Measurements from ENCODE around the gene LDB2.

The LDB2 gene

DNA sequence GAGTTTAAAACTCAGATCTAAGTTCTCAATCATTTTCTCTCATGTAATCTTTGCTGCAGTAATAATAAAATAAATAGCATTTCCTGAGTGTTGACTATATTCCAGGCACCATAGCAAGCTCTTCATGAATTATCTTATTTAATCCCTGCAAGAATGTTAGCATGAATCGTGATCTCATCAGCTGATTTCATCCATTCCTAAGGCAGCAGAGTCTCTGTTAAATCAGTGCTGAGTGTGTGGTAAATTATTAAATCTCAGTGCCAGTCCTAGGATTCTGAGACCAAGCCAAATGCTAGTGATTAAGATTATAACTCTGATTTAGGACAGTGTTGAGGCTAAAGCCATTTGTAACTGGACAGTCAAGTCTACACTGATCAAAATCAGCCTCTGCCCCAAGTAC, 431.9 kb downstream of the LDB2 start:
- Mint-ChIP-seq H3K4me1 (peaks cover 26% of the 10 kb centered on the region), H3K9me3 (peaks cover 22% of the 10 kb centered on the region), H3K27me3 (ENCODE audit: low read depth, poor library complexity) (peaks cover 3% of the 10 kb centered on the region), H3K4me3 (no peak overlapping the region), H3K27ac (no peak overlapping the region), H3K36me3 (ENCODE audit: low read depth) (no peaks in the 10 kb centered on the region)
- no peak for DNase-seq
- TF ChIP-seq, protein P1, sequence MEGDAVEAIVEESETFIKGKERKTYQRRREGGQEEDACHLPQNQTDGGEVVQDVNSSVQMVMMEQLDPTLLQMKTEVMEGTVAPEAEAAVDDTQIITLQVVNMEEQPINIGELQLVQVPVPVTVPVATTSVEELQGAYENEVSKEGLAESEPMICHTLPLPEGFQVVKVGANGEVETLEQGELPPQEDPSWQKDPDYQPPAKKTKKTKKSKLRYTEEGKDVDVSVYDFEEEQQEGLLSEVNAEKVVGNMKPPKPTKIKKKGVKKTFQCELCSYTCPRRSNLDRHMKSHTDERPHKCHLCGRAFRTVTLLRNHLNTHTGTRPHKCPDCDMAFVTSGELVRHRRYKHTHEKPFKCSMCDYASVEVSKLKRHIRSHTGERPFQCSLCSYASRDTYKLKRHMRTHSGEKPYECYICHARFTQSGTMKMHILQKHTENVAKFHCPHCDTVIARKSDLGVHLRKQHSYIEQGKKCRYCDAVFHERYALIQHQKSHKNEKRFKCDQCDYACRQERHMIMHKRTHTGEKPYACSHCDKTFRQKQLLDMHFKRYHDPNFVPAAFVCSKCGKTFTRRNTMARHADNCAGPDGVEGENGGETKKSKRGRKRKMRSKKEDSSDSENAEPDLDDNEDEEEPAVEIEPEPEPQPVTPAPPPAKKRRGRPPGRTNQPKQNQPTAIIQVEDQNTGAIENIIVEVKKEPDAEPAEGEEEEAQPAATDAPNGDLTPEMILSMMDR (IDR thresholded peaks at IDR 0.05), result no peak

DNA sequence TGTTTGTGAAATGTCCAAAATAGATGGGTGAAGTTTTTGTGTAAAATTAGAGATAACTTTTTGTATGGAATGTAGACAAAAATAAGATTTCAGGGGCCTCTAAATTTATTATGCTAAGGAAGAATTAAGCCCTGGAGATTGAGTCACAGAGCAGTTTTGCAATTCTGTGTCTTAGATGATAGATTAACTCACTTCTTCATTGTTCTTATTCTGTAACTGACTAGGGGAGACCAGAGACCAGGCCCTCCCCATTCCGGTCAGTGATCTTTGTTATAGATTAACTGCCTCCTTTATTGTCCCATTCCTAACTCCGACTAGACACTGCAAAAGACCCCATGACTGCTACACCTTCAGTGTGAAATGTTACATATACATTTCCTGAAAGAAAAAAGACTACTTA, 433.8 kb downstream of the LDB2 start:
- peaks cover 36% of the 10 kb centered on the region for H3K4me1 Mint-ChIP-seq
- no peak overlapping the region for H3K4me3 Mint-ChIP-seq
- H3K9me3 Mint-ChIP-seq, result peaks cover 18% of the 10 kb centered on the region
- no peak for DNase-seq
- no peaks in the 10 kb centered on the region for H3K36me3 Mint-ChIP-seq (ENCODE audit: low read depth)
- H3K27me3 Mint-ChIP-seq (ENCODE audit: low read depth, poor library complexity), result no peaks in the 10 kb centered on the region
- TF ChIP-seq, protein P1 (IDR thresholded peaks at IDR 0.05), result no peak
- no peak overlapping the region for H3K27ac Mint-ChIP-seq

DNA sequence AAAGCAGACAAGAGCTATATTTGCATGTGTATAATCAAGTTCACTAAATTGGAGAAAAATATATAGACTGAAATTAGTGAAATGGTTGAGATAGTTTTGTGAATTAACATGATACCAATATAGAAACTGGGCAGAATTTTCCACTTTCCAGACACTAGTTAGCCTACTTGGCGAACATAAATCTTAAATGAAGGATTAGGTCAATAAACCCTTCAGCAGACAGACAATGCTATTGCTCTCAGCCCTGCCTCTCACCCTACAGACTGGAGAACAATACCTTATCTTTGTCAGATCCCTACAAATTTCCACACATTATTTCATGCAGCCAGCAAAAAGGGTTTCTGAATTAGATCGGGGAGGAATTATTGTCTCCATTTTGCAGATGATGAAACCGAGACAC, 435.8 kb downstream of the LDB2 start:
- no peak overlapping the region for H3K27ac Mint-ChIP-seq
- peaks cover 21% of the 10 kb centered on the region for H3K9me3 Mint-ChIP-seq
- H3K27me3 Mint-ChIP-seq (ENCODE audit: low read depth, poor library complexity), result peaks cover 3% of the 10 kb centered on the region
- DNase-seq, result no peak
- TF ChIP-seq, protein P1 (IDR thresholded peaks at IDR 0.05), result no peak
- no peaks in the 10 kb centered on the region for H3K36me3 Mint-ChIP-seq (ENCODE audit: low read depth)
- H3K4me1 Mint-ChIP-seq, result peaks cover 36% of the 10 kb centered on the region
- no peak overlapping the region for H3K4me3 Mint-ChIP-seq

DNA sequence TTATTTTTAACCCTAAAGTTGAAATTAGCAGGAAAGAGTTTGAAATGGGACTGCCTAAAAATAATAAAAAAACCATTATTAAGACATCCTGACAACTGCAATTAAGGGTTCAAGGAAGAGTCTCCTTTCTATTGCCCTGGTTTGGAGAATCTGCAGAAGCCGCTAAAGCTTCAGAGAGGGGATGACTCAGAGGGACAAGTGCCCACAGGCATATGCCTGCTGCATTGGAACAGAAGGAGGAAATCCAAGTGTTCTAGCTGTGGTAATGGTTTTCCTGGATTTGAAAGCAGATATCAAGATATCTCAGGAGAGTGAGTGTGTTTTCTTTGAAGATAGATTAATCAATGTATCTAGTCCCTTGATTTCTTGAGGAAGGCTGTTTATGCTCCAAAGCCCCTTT, 437.1 kb downstream of the LDB2 start:
- TF ChIP-seq, protein P1 (IDR thresholded peaks at IDR 0.05), result no peak
- no peak for DNase-seq
- Mint-ChIP-seq H3K27ac (no peak overlapping the region), H3K4me3 (no peak overlapping the region), H3K4me1 (peaks cover 36% of the 10 kb centered on the region), H3K9me3 (peaks cover 20% of the 10 kb centered on the region), H3K36me3 (ENCODE audit: low read depth) (no peaks in the 10 kb centered on the region), H3K27me3 (ENCODE audit: low read depth, poor library complexity) (peaks cover 3% of the 10 kb centered on the region)

DNA sequence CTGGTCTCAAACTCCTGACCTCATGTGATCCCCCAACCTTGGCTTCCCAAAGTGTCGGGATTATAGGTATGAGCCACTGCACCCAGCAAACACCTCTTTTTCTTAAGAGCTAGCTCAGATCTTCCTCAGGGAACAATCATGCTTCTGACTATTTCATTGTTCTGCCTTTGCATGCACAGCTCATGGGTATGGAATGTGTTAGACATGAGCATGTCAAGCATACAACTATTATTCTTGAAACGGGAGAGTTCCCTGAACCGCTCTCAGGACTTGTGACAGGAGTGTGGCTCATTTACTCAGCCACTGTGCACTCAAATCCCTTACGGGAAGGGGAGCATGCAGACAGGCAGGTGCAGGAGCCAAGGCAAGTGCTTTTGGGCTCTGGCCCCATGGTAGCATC, 440.5 kb downstream of the LDB2 start:
- Mint-ChIP-seq H3K36me3 (ENCODE audit: low read depth) (no peaks in the 10 kb centered on the region), H3K27me3 (ENCODE audit: low read depth, poor library complexity) (peaks cover 3% of the 10 kb centered on the region), H3K27ac (no peak overlapping the region), H3K4me3 (no peak overlapping the region), H3K9me3 (peaks cover 20% of the 10 kb centered on the region), H3K4me1 (peaks cover 18% of the 10 kb centered on the region)
- TF ChIP-seq, protein P1 (IDR thresholded peaks at IDR 0.05), result no peak
- DNase-seq, result no peak

All from nephron progenitor cell (in vitro differentiated cells).